Endodermal cell (in vitro differentiated cells): Measurements from ENCODE around the gene MTSS2. TPM values are rescaled to one million over a fixed set of nuclear protein-coding genes. Genes with fewer than 3 reads are reported as not detected.

Experiments
- DNase-seq: peaks from one replicate; pipeline ENCODE4 v3.0.0-alpha.2; 2017
- H3K27ac ChIP-seq: 2 replicates; pipeline ENCODE4 v1.5.1; 2013; ENCODE audit warnings: mild to moderate bottlenecking, low read depth, low read length, moderate library complexity
- H3K27me3 ChIP-seq: 2 replicates; pipeline ENCODE4 v1.6.1; 2013; ENCODE audit warnings: mild to moderate bottlenecking, low read length, moderate library complexity; ENCODE audit not compliant: insufficient read depth, control insufficient read depth, poor library complexity, severe bottlenecking
- H3K36me3 ChIP-seq: 2 replicates; pipeline ENCODE4 v1.7.0; 2013; ENCODE audit warnings: mild to moderate bottlenecking, low read length, moderate library complexity; ENCODE audit not compliant: control insufficient read depth, insufficient read depth
- H3K4me1 ChIP-seq: one replicate; pipeline ENCODE4 v1.7.0; 2013; ENCODE audit warnings: low read length; ENCODE audit not compliant: control insufficient read depth, insufficient read depth
- H3K4me3 ChIP-seq: 2 replicates; pipeline ENCODE4 v1.5.1; 2013; ENCODE audit warnings: mild to moderate bottlenecking, low read length, moderate library complexity
- H3K9ac ChIP-seq: 2 replicates; pipeline ENCODE4 v1.6.1; 2013; ENCODE audit warnings: mild to moderate bottlenecking, low read length, moderate library complexity; ENCODE audit not compliant: poor library complexity, severe bottlenecking; ENCODE audit errors: extremely low read depth
- H3K9me3 ChIP-seq: 2 replicates; pipeline ENCODE4 v1.6.1; 2013; ENCODE audit warnings: mild to moderate bottlenecking, low read length, moderate library complexity; ENCODE audit not compliant: control insufficient read depth
- H3K27ac Mint-ChIP-seq: 2 replicates; pipeline ENCODE4 v1.8.0; 2020; ENCODE audit warnings: mixed read lengths
- H3K27me3 Mint-ChIP-seq: 2 replicates; pipeline ENCODE4 v1.8.0; 2021; ENCODE audit warnings: mild to moderate bottlenecking, mixed read lengths; ENCODE audit not compliant: insufficient read depth
- H3K36me3 Mint-ChIP-seq: 2 replicates; pipeline ENCODE4 v1.8.0; 2020; ENCODE audit warnings: low read depth, mixed read lengths
- H3K4me1 Mint-ChIP-seq: 2 replicates; pipeline ENCODE4 v1.8.0; 2020; ENCODE audit warnings: mixed read lengths
- H3K4me3 Mint-ChIP-seq: 2 replicates; pipeline ENCODE4 v1.8.0; 2020; ENCODE audit warnings: mild to moderate bottlenecking, moderate library complexity, mixed read lengths
- H3K9me3 Mint-ChIP-seq: 2 replicates; pipeline ENCODE4 v1.8.0; 2020; ENCODE audit warnings: mild to moderate bottlenecking, mixed read lengths
- WGBS, 2 experiments: methylation state at CpG; one replicate each; pipeline versions ENCODE4 v1.1.5 to v1.1.7; 2013; ENCODE audit warnings: missing lambda C conversion rate in 2 of 2, mixed read lengths in 1 of 2; ENCODE audit not compliant: insufficient coverage in 1 of 2, insufficient read length in 1 of 2; 5-methylcytosine and 5-hydroxymethylcytosine counted together
- total RNA-seq, 2 donors: library from RNA; stranded (reverse); fragmentation: NEBNext Ultra II Directional in 1 of 2; extraction: Animal tissue kit (Norgen Biotek cat#: 25700) in 1 of 2; gene quantifications; 2 replicates in 1 of 2; 3 replicates in 1 of 2; pipeline ENCODE4 v1.2.1, GENCODE V29; 2021
- TF ChIP-seq, protein P1 (sequence below): fragments of 200-600 bp; sonication (generic); conservative IDR thresholded peaks from 2 replicates; pipeline ENCODE4 v1.5.0; 2021; ENCODE audit warnings: antibody characterized with exemption, mild to moderate bottlenecking

MTSS2 gene
- total RNA-seq, 2 donors from 2014 or later: 23.4 to 24.0 TPM

DNA sequence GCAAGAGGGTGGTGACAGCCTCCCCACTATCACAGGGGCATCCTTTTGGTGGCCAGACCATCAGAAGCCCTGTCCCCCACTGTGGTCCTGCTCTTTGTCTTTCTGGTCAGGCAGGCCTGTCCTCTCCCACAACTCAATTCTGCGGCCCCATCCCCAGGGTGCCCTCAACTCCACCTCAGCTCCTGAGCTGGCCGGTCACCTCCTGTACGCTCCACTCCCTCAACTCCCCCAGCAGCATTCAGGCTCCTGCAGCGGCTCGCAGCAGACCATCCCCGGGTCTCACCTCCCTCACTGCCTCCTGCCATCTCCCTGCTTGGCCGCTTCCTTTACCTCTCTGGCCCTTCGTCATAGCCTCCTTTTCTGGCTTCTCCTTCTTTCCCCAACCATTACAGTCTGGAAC lies 43.4 kb upstream of the MTSS2 start:
- Mint-ChIP-seq H3K9me3 (no peaks in the 10 kb centered on the region), H3K27me3 (no peaks in the 10 kb centered on the region), H3K27ac (no peak overlapping the region), H3K36me3 (peaks cover 18% of the 10 kb centered on the region), H3K4me1 (no peaks in the 10 kb centered on the region), H3K4me3 (no peak overlapping the region)
- Histone ChIP-seq H3K36me3 (no peaks in the 10 kb centered on the region), H3K9ac (no peak overlapping the region), H3K4me3 (no peak overlapping the region), H3K9me3 (no peaks in the 10 kb centered on the region), H3K27me3 (no peaks in the 10 kb centered on the region), H3K4me1 (no peaks in the 10 kb centered on the region), H3K27ac (no peak overlapping the region)
- no peak for DNase-seq
- WGBS, 2 experiments: 95 to 100% methylated on average over 6 to 8 of the region's 8 CpGs
- TF ChIP-seq, protein P1, sequence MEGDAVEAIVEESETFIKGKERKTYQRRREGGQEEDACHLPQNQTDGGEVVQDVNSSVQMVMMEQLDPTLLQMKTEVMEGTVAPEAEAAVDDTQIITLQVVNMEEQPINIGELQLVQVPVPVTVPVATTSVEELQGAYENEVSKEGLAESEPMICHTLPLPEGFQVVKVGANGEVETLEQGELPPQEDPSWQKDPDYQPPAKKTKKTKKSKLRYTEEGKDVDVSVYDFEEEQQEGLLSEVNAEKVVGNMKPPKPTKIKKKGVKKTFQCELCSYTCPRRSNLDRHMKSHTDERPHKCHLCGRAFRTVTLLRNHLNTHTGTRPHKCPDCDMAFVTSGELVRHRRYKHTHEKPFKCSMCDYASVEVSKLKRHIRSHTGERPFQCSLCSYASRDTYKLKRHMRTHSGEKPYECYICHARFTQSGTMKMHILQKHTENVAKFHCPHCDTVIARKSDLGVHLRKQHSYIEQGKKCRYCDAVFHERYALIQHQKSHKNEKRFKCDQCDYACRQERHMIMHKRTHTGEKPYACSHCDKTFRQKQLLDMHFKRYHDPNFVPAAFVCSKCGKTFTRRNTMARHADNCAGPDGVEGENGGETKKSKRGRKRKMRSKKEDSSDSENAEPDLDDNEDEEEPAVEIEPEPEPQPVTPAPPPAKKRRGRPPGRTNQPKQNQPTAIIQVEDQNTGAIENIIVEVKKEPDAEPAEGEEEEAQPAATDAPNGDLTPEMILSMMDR: no peak

DNA sequence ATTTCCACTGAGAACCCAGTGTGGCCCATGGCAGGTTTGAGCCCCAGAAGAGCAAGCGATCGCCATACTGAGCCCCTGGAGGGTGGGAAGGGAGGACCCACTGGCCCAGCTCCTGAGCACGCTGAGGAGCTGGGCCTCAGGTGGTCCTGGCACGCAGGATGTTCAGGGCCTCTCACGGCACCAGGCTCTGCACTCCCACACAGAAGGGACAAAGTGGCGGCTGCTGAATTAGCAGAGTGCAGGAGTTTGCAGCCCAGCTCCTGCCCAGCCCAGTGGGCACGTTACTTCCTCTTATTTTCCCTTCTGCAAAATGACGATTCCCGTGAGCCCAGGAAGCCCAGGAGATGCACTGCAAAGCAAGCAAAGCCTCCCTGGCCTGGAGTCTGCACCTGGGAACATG lies 42.3 kb upstream of the MTSS2 start:
- no peak overlapping the region for H3K9ac ChIP-seq
- Mint-ChIP-seq H3K4me1 (no peaks in the 10 kb centered on the region), H3K9me3 (no peaks in the 10 kb centered on the region), H3K36me3 (peaks cover 20% of the 10 kb centered on the region), H3K27ac (no peak overlapping the region), H3K4me3 (no peak overlapping the region), H3K27me3 (no peaks in the 10 kb centered on the region)
- no peaks in the 10 kb centered on the region for H3K4me1 ChIP-seq
- WGBS, 2 experiments: 90 to 98% methylated on average over 7 to 9 of the region's 9 CpGs
- H3K4me3 ChIP-seq: no peak overlapping the region
- no peaks in the 10 kb centered on the region for H3K9me3 ChIP-seq
- H3K27ac ChIP-seq: no peak overlapping the region
- DNase-seq: no peak
- H3K36me3 ChIP-seq: no peaks in the 10 kb centered on the region
- no peaks in the 10 kb centered on the region for H3K27me3 ChIP-seq
- TF ChIP-seq, protein P1: no peak

DNA sequence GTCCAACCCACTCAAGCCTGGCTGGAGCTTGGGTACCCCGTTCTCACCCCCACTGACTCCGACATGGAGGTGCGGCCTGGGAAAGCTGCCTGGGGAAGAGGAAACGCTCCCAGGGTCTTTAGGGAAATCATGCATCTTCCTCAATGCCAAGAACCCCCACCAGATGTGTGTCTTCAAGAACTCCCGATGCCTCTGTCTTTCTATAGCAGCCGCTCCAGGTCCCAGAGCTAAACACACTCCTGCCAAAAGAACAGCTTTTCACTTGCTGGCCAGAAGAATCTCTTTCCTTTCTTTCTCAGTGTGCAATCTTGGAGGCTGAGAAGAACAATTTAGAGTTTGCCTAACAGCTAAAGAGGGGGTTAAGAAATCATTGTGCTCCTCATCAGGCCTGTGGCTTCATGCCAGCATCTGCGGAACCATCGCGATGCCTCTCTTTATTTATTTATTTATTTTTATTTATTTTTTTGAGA lies 41.1 kb upstream of the MTSS2 start:
- WGBS, 2 experiments: 96 to 100% methylated on average over 3 to 6 of the region's 9 CpGs
- H3K27me3 Mint-ChIP-seq: no peaks in the 10 kb centered on the region
- H3K27me3 ChIP-seq: no peaks in the 10 kb centered on the region
- H3K36me3 ChIP-seq: no peaks in the 10 kb centered on the region
- H3K27ac ChIP-seq: peak overlapping the region; percentile 88
- TF ChIP-seq, protein P1: no peak
- no peak overlapping the region for H3K27ac Mint-ChIP-seq
- no peak overlapping the region for H3K4me3 Mint-ChIP-seq
- no peaks in the 10 kb centered on the region for H3K4me1 Mint-ChIP-seq
- H3K9me3 ChIP-seq: no peaks in the 10 kb centered on the region
- no peak overlapping the region for H3K9ac ChIP-seq
- peaks cover 23% of the 10 kb centered on the region for H3K36me3 Mint-ChIP-seq
- no peak for DNase-seq
- H3K4me1 ChIP-seq: no peaks in the 10 kb centered on the region
- H3K4me3 ChIP-seq: no peak overlapping the region
- no peaks in the 10 kb centered on the region for H3K9me3 Mint-ChIP-seq
